ENCODE results near the gene POU2AF1.

DNA sequence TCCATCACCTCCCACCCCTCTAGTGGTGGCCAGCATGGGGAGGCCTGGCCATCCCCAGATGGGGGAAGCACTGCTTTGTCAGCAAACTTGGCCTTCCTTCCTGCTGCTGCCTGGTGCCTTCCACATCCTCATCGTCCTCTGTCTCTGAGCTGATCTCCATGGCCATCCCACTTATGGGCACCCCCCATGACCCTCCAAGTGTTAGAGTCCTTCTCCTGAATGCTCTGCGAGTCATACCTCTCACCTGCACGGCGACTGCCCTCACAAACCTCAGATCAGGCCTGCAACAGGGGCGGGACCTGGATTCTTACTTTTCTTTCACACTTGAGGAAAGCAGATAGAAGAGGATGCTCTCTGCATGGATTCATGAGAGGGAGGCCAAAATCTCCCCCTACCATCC, 24.0 kb downstream of the POU2AF1 start:
- TF ChIP-seq, protein P1, sequence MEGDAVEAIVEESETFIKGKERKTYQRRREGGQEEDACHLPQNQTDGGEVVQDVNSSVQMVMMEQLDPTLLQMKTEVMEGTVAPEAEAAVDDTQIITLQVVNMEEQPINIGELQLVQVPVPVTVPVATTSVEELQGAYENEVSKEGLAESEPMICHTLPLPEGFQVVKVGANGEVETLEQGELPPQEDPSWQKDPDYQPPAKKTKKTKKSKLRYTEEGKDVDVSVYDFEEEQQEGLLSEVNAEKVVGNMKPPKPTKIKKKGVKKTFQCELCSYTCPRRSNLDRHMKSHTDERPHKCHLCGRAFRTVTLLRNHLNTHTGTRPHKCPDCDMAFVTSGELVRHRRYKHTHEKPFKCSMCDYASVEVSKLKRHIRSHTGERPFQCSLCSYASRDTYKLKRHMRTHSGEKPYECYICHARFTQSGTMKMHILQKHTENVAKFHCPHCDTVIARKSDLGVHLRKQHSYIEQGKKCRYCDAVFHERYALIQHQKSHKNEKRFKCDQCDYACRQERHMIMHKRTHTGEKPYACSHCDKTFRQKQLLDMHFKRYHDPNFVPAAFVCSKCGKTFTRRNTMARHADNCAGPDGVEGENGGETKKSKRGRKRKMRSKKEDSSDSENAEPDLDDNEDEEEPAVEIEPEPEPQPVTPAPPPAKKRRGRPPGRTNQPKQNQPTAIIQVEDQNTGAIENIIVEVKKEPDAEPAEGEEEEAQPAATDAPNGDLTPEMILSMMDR (IDR thresholded peaks at IDR 0.05) = no peak
- no peak for TF ChIP-seq POLR2A (IDR thresholded peaks at IDR 0.05)

Data from adrenal gland (tissue), 5 donors.